Trophoblast cell (in vitro differentiated cells and primary cell): ENCODE results near the gene MGAT5.

Source experiments
- DNase-seq, 2 donors: peaks; one replicate each; pipeline ENCODE4 v3.0.0-alpha.2; 2016
- H2AFZ ChIP-seq: 2 replicates; pipeline ENCODE4 v1.6.1; 2013; ENCODE audit warnings: low read length, moderate library complexity, mild to moderate bottlenecking; ENCODE audit not compliant: insufficient read depth, poor library complexity
- H2AK5ac ChIP-seq: 2 replicates; pipeline ENCODE4 v1.6.1; 2013; ENCODE audit warnings: mild to moderate bottlenecking, low read length
- H2BK120ac ChIP-seq: 2 replicates; pipeline ENCODE4 v1.6.1; 2013; ENCODE audit warnings: low read length, mild to moderate bottlenecking, moderate library complexity; ENCODE audit not compliant: insufficient read depth, poor library complexity
- H2BK12ac ChIP-seq: 2 replicates; pipeline ENCODE4 v1.6.1; 2013; ENCODE audit warnings: mild to moderate bottlenecking, low read length, moderate library complexity
- H2BK5ac ChIP-seq: 2 replicates; pipeline ENCODE4 v1.6.1; 2013; ENCODE audit warnings: low read length, low read depth, moderate library complexity, mild to moderate bottlenecking; ENCODE audit not compliant: poor library complexity
- H3K14ac ChIP-seq: 2 replicates; pipeline ENCODE4 v1.6.1; 2013; ENCODE audit warnings: mild to moderate bottlenecking, low read length
- H3K18ac ChIP-seq: 2 replicates; pipeline ENCODE4 v1.6.1; 2013; ENCODE audit warnings: mild to moderate bottlenecking, low read length
- H3K23ac ChIP-seq: 2 replicates; pipeline ENCODE4 v1.6.1; 2013; ENCODE audit warnings: low read length
- H3K27ac ChIP-seq: 2 replicates; pipeline ENCODE4 v1.5.1; 2013; ENCODE audit warnings: low read depth, mild to moderate bottlenecking, inconsistent platforms, low read length, moderate library complexity
- H3K27me3 ChIP-seq: 2 replicates; pipeline ENCODE4 v1.6.1; 2013; ENCODE audit warnings: inconsistent platforms, mild to moderate bottlenecking, low read length, moderate library complexity; ENCODE audit not compliant: insufficient read depth
- H3K36me3 ChIP-seq, 2 experiments: 1 replicate in 1 of 2; 2 replicates in 1 of 2; pipeline ENCODE4 v1.6.1; 2013; ENCODE audit warnings: low read length in 2 of 2, mild to moderate bottlenecking in 2 of 2, moderate library complexity in 1 of 2; ENCODE audit not compliant: insufficient read depth in 2 of 2, control insufficient read depth in 1 of 2
- H3K4ac ChIP-seq: 2 replicates; pipeline ENCODE4 v1.6.1; 2013; ENCODE audit warnings: low read depth, mild to moderate bottlenecking, low read length, moderate library complexity
- H3K4me1 ChIP-seq, 2 experiments: 1 replicate in 1 of 2; 2 replicates in 1 of 2; pipeline ENCODE4 v1.6.1; 2013; ENCODE audit warnings: low read length in 2 of 2, mild to moderate bottlenecking in 2 of 2, moderate library complexity in 1 of 2; ENCODE audit not compliant: insufficient read depth in 2 of 2, control insufficient read depth in 1 of 2
- H3K4me2 ChIP-seq: 2 replicates; pipeline ENCODE4 v1.6.1; 2013; ENCODE audit warnings: inconsistent platforms, mild to moderate bottlenecking, low read length, moderate library complexity
- H3K4me3 ChIP-seq: 2 replicates; pipeline ENCODE4 v1.5.1; 2013; ENCODE audit warnings: mild to moderate bottlenecking, low read depth, low read length, inconsistent platforms
- H3K79me1 ChIP-seq: one replicate; pipeline ENCODE4 v1.6.1; 2013; ENCODE audit warnings: low read length
- H3K79me2 ChIP-seq: 2 replicates; pipeline ENCODE4 v1.6.1; 2013; ENCODE audit warnings: low read length, mild to moderate bottlenecking; ENCODE audit not compliant: control insufficient read depth, insufficient read depth, poor library complexity
- H3K9ac ChIP-seq: 2 replicates; pipeline ENCODE4 v1.6.1; 2013; ENCODE audit warnings: mild to moderate bottlenecking, low read length
- H3K9me3 ChIP-seq: 2 replicates; pipeline ENCODE4 v1.6.1; 2013; ENCODE audit warnings: low read depth, mild to moderate bottlenecking, control low read depth, inconsistent platforms, low read length; ENCODE audit not compliant: insufficient read depth
- H4K12ac ChIP-seq: 2 replicates; pipeline ENCODE4 v1.6.1; 2013; ENCODE audit warnings: low read depth, mild to moderate bottlenecking, low read length, moderate library complexity
- H4K8ac ChIP-seq: 2 replicates; pipeline ENCODE4 v1.6.1; 2013; ENCODE audit warnings: low read depth, mild to moderate bottlenecking, low read length, moderate library complexity
- H4K91ac ChIP-seq: one replicate; pipeline ENCODE4 v1.6.1; 2013; ENCODE audit warnings: low read depth, mild to moderate bottlenecking, low read length, moderate library complexity
- WGBS: extraction: QIAGEN DNeasy Blood & Tissue Kit; methylation state at CpG from one replicate; pipeline ENCODE4 v1.1.7; 2013; ENCODE audit warnings: missing lambda C conversion rate; ENCODE audit not compliant: insufficient read length, insufficient coverage; ENCODE audit errors: extremely low coverage; 5-methylcytosine and 5-hydroxymethylcytosine counted together

MGAT5 gene

GRCh38 chr2:134411279-134411827 is 157.5 kb downstream of the MGAT5 start:
- no CpG with 5 or more reads among the region's 6 CpGs for WGBS
- Histone ChIP-seq H4K91ac (no peak overlapping the region), H3K9me3 (no peaks in the 10 kb centered on the region)

GRCh38 chr2:134411828-134412638 is 158.2 kb downstream of the MGAT5 start:
- Histone ChIP-seq H3K4me2 (no peak overlapping the region), H2AFZ (no peak overlapping the region), H2BK12ac (no peak overlapping the region), H2BK5ac (no peak overlapping the region), H3K9ac (no peak overlapping the region), H3K27me3 (no peaks in the 10 kb centered on the region), H3K79me2 (no peaks in the 10 kb centered on the region), H3K4me1 (peaks cover 0 to 2% of the 10 kb centered on the region in 2 experiments), H3K27ac (no peak overlapping the region), H3K4me3 (no peak overlapping the region), H4K8ac (no peak overlapping the region), H3K18ac (no peak overlapping the region), H4K91ac (no peak overlapping the region), H3K9me3 (no peaks in the 10 kb centered on the region), H3K79me1 (no peaks in the 10 kb centered on the region), H2BK120ac (no peak overlapping the region), H2AK5ac (no peak overlapping the region), H3K4ac (no peak overlapping the region), H3K14ac (no peak overlapping the region), H4K12ac (no peak overlapping the region), H3K23ac (no peak overlapping the region), H3K36me3 (no peaks in the 10 kb centered on the region)
- peak in 1 of 2 donors; percentile 44 for DNase-seq
- WGBS = no CpG with 5 or more reads among the region's 8 CpGs

More at GRCh38 chr2:134411279-134411827, 157.5 kb downstream of the MGAT5 start:
- H3K4me1 ChIP-seq = peaks cover 0 to 2% of the 10 kb centered on the region in 2 experiments
- no peaks in the 10 kb centered on the region for H3K36me3 ChIP-seq
- H3K9ac ChIP-seq = no peak overlapping the region
- no peak overlapping the region for H3K4me3 ChIP-seq
- H2BK5ac ChIP-seq = no peak overlapping the region
- no peak overlapping the region for H3K4me2 ChIP-seq
- no peaks in the 10 kb centered on the region for H3K79me2 ChIP-seq
- no peak overlapping the region for H2BK120ac ChIP-seq
- DNase-seq = no peak
- H2AFZ ChIP-seq = no peak overlapping the region
- H3K27ac ChIP-seq = no peak overlapping the region
- no peak overlapping the region for H2BK12ac ChIP-seq
- no peak overlapping the region for H3K18ac ChIP-seq
- H3K23ac ChIP-seq = no peak overlapping the region
- no peak overlapping the region for H3K14ac ChIP-seq
- H4K8ac ChIP-seq = no peak overlapping the region
- no peak overlapping the region for H2AK5ac ChIP-seq
- no peak overlapping the region for H3K4ac ChIP-seq
- H3K79me1 ChIP-seq = no peaks in the 10 kb centered on the region
- no peaks in the 10 kb centered on the region for H3K27me3 ChIP-seq
- no peak overlapping the region for H4K12ac ChIP-seq

- H3K4me2 ChIP-seq = no peak overlapping the region
- no peak overlapping the region for H4K8ac ChIP-seq
- no peak overlapping the region for H4K91ac ChIP-seq
- no peak overlapping the region for H3K9ac ChIP-seq
- no peak overlapping the region for H3K23ac ChIP-seq
- no peaks in the 10 kb centered on the region for H3K27me3 ChIP-seq
- no peak overlapping the region for H4K12ac ChIP-seq
- no peak for DNase-seq
- H3K79me2 ChIP-seq = no peaks in the 10 kb centered on the region
- no peak overlapping the region for H2AK5ac ChIP-seq
- no peak overlapping the region for H2BK120ac ChIP-seq
- H3K79me1 ChIP-seq = no peaks in the 10 kb centered on the region
- H3K36me3 ChIP-seq = no peaks in the 10 kb centered on the region
- no peak overlapping the region for H3K4ac ChIP-seq
- WGBS = no CpG with 5 or more reads among the region's 8 CpGs
- no peak overlapping the region for H3K27ac ChIP-seq
- no peak overlapping the region for H2BK5ac ChIP-seq
- no peak overlapping the region for H3K4me3 ChIP-seq
- H2AFZ ChIP-seq = no peak overlapping the region
- H3K4me1 ChIP-seq = peaks cover 0 to 2% of the 10 kb centered on the region in 2 experiments
- no peak overlapping the region for H3K14ac ChIP-seq
- H3K9me3 ChIP-seq = no peaks in the 10 kb centered on the region
- no peak overlapping the region for H3K18ac ChIP-seq
- no peak overlapping the region for H2BK12ac ChIP-seq
Observed at GRCh38 chr2:134412639-134412999, 158.7 kb downstream of the MGAT5 start.

- Histone ChIP-seq H3K4ac (no peak overlapping the region), H3K9ac (no peak overlapping the region), H3K9me3 (no peaks in the 10 kb centered on the region), H3K4me1 (peaks cover 0 to 2% of the 10 kb centered on the region in 2 experiments), H3K36me3 (no peaks in the 10 kb centered on the region), H3K27me3 (no peaks in the 10 kb centered on the region), H4K91ac (no peak overlapping the region), H2BK5ac (no peak overlapping the region), H3K79me1 (no peaks in the 10 kb centered on the region), H2AK5ac (no peak overlapping the region), H3K23ac (no peak overlapping the region), H3K4me2 (no peak overlapping the region), H4K12ac (no peak overlapping the region), H4K8ac (no peak overlapping the region), H3K18ac (no peak overlapping the region), H2BK12ac (no peak overlapping the region), H3K27ac (no peak overlapping the region), H3K4me3 (no peak overlapping the region), H2AFZ (no peak overlapping the region), H3K14ac (no peak overlapping the region), H2BK120ac (no peak overlapping the region), H3K79me2 (no peaks in the 10 kb centered on the region)
- no CpG with 5 or more reads among the region's 1 CpG for WGBS
- DNase-seq = no peak
Observed at GRCh38 chr2:134413430-134413829, 159.6 kb downstream of the MGAT5 start.
